H1 (cell line): ENCODE results near the gene FXYD3. TPM values are rescaled to one million over a fixed set of nuclear protein-coding genes. Genes with fewer than 3 reads are reported as not detected.

Source experiments
- CTCF ChIA-PET: fragments of 300-600 bp; sonication (Branson Sonifier 250); formaldehyde crosslinking; loops from one replicate; lab custom pipeline; 2021; ENCODE audit not compliant: partially characterized antibody; lab: Charles Lee
- POLR2A ChIA-PET: fragments of 300-600 bp; sonication (Branson Sonifier 250); formaldehyde crosslinking; loops from one replicate; lab custom pipeline; 2021; ENCODE audit warnings: inconsistent platforms; ENCODE audit not compliant: partially characterized antibody; lab: Charles Lee
- DNase-seq, 2 experiments: peaks; one replicate each; pipeline versions ENCODE4 v3.0.0 to v3.0.0-alpha.2; 2010 to 2022; ENCODE audit warnings: low spot score in 2 of 2, low read depth in 1 of 2, mixed read lengths in 1 of 2
- FAIRE-seq: peaks from 2 replicates; lab custom pipeline; 2011; peaks lifted over from hg19 to GRCh38; lab: Jason Lieb, UNC
- H2AFZ ChIP-seq: 2 replicates; pipeline ENCODE4 v1.8.1; 2012; ENCODE audit warnings: low read length, inconsistent platforms
- H2AK5ac ChIP-seq: 2 replicates; pipeline ENCODE4 v1.6.1; 2013; ENCODE audit warnings: low read depth, low read length
- H2BK120ac ChIP-seq: replicated peaks from 2 replicates; pipeline ENCODE3; 2013; ENCODE audit warnings: low read depth, low read length, inconsistent platforms
- H2BK12ac ChIP-seq: 2 replicates; pipeline ENCODE4 v1.6.1; 2013; ENCODE audit warnings: low read depth, low read length
- H2BK15ac ChIP-seq: 2 replicates; pipeline ENCODE4 v1.6.1; 2013; ENCODE audit warnings: low read length
- H2BK20ac ChIP-seq: 2 replicates; pipeline ENCODE4 v1.6.1; 2013; ENCODE audit warnings: low read length
- H2BK5ac ChIP-seq: 2 replicates; pipeline ENCODE4 v1.6.1; 2013; ENCODE audit warnings: low read depth, low read length
- H3K14ac ChIP-seq: 2 replicates; pipeline ENCODE4 v1.6.1; 2013; ENCODE audit warnings: inconsistent platforms; ENCODE audit not compliant: insufficient read length
- H3K18ac ChIP-seq: 2 replicates; pipeline ENCODE4 v1.6.1; 2013; ENCODE audit warnings: low read length; ENCODE audit errors: extremely low read depth
- H3K23ac ChIP-seq: 2 replicates; pipeline ENCODE4 v1.6.1; 2013; ENCODE audit warnings: inconsistent platforms; ENCODE audit not compliant: insufficient read length
- H3K23me2 ChIP-seq: 2 replicates; pipeline ENCODE4 v1.6.1; 2013; ENCODE audit warnings: low read depth, low read length
- H3K27ac ChIP-seq: 2 replicates; pipeline ENCODE4 v1.6.1; 2011; ENCODE audit warnings: low read depth, low read length, inconsistent platforms
- H3K27me3 ChIP-seq, 4 experiments: replicated peaks in 1 of 4; 1 replicate in 1 of 4; 2 replicates in 3 of 4; pipeline versions ENCODE4 v1.6.1 to v1.8.1; 2011 to 2013; ENCODE audit warnings: low read length in 3 of 4, mild to moderate bottlenecking in 3 of 4, inconsistent platforms in 2 of 4, mixed read lengths in 2 of 4, moderate library complexity in 1 of 4; ENCODE audit not compliant: control insufficient read depth in 3 of 4, insufficient read depth in 3 of 4; ENCODE audit errors: extremely low read depth in 1 of 4
- H3K36me3 ChIP-seq, 4 experiments: 2 replicates each; pipeline versions ENCODE4 v1.6.1 to v1.8.1; 2011 to 2013; ENCODE audit warnings: mild to moderate bottlenecking in 4 of 4, low read length in 3 of 4, moderate library complexity in 2 of 4, control low read depth in 1 of 4, inconsistent platforms in 1 of 4; ENCODE audit not compliant: insufficient read depth in 4 of 4, control insufficient read depth in 2 of 4
- H3K4ac ChIP-seq: replicated peaks from 2 replicates; pipeline ENCODE3; 2013; ENCODE audit warnings: low read length, low read depth, mixed read lengths, inconsistent platforms; ENCODE audit not compliant: insufficient read length
- H3K4me1 ChIP-seq, 4 experiments: replicated peaks in 1 of 4; 1 replicate in 1 of 4; 2 replicates in 3 of 4; pipeline versions ENCODE4 v1.6.1 to v1.8.1; 2011 to 2013; ENCODE audit warnings: low read length in 3 of 4, inconsistent platforms in 2 of 4, mixed read lengths in 1 of 4; ENCODE audit not compliant: insufficient read depth in 4 of 4, control insufficient read depth in 3 of 4
- H3K4me2 ChIP-seq, 2 experiments: 2 replicates each; pipeline versions ENCODE4 v1.6.1 to v1.8.1; 2011 to 2013; ENCODE audit warnings: low read depth in 2 of 2, low read length in 2 of 2, control low read depth in 1 of 2, inconsistent platforms in 1 of 2, mild to moderate bottlenecking in 1 of 2; ENCODE audit not compliant: insufficient read depth in 1 of 2
- H3K4me3 ChIP-seq, 4 experiments: fragments of 200-600, 300-600 bp in 1 of 4; sonication (generic), shearing (Covaris generic), sonication (Bioruptor Twin) in 1 of 4; 2 replicates each; pipeline versions ENCODE4 v1.5.1 to v1.8.1; 2011 to 2016; ENCODE audit warnings: low read length in 4 of 4, low read depth in 3 of 4, control low read depth in 2 of 4, inconsistent platforms in 2 of 4, mild to moderate bottlenecking in 2 of 4, mixed read lengths in 1 of 4, moderate library complexity in 1 of 4; ENCODE audit not compliant: insufficient read depth in 2 of 4; ENCODE audit errors: extremely low read depth in 1 of 4
- H3K56ac ChIP-seq: replicated peaks from 2 replicates; pipeline ENCODE3; 2013; ENCODE audit warnings: low read depth, mild to moderate bottlenecking, mixed read lengths, low read length, inconsistent platforms; ENCODE audit not compliant: insufficient read length
- H3K79me1 ChIP-seq: 2 replicates; pipeline ENCODE4 v1.6.1; 2013; ENCODE audit warnings: low read depth, low read length, control low read depth
- H3K79me2 ChIP-seq, 2 experiments: 2 replicates each; pipeline versions ENCODE4 v1.6.1 to v1.8.1; 2012 to 2013; ENCODE audit warnings: low read length in 2 of 2, mild to moderate bottlenecking in 2 of 2, inconsistent platforms in 1 of 2; ENCODE audit not compliant: insufficient read depth in 2 of 2, control insufficient read depth in 1 of 2
- H3K9ac ChIP-seq, 4 experiments: replicated peaks in 1 of 4; 1 replicate in 1 of 4; 2 replicates in 3 of 4; pipeline versions ENCODE4 v1.6.1 to v1.8.1; 2011 to 2013; ENCODE audit warnings: low read depth in 3 of 4, low read length in 3 of 4, control low read depth in 2 of 4, mild to moderate bottlenecking in 2 of 4, moderate library complexity in 2 of 4, inconsistent platforms in 1 of 4; ENCODE audit errors: extremely low read depth in 1 of 4
- H3K9me3 ChIP-seq, 2 experiments: 2 replicates each; pipeline versions ENCODE4 v1.6.1 to v1.8.1; 2012 to 2013; ENCODE audit warnings: mild to moderate bottlenecking in 2 of 2, moderate library complexity in 2 of 2, control low read depth in 1 of 2, inconsistent platforms in 1 of 2, low read depth in 1 of 2, low read length in 1 of 2, mixed read lengths in 1 of 2; ENCODE audit not compliant: insufficient read depth in 2 of 2
- H4K20me1 ChIP-seq, 2 experiments: replicated peaks in 1 of 2; 2 replicates each; pipeline versions ENCODE3 to v1.8.1; 2011 to 2013; ENCODE audit warnings: inconsistent platforms in 2 of 2, low read length in 2 of 2, mild to moderate bottlenecking in 1 of 2; ENCODE audit not compliant: insufficient read depth in 2 of 2, control insufficient read depth in 1 of 2
- H4K5ac ChIP-seq: 2 replicates; pipeline ENCODE4 v1.6.1; 2013; ENCODE audit warnings: low read length, low read depth, mixed read lengths, inconsistent platforms; ENCODE audit not compliant: insufficient read length
- H4K8ac ChIP-seq: 2 replicates; pipeline ENCODE4 v1.8.0; 2013; ENCODE audit warnings: mild to moderate bottlenecking, moderate library complexity, low read length, inconsistent platforms; ENCODE audit not compliant: insufficient read depth; ENCODE audit errors: extremely low read depth
- H4K91ac ChIP-seq: replicated peaks from 2 replicates; pipeline ENCODE3; 2013; ENCODE audit warnings: low read length, mixed read lengths, inconsistent platforms; ENCODE audit not compliant: insufficient read length
- JUN ChIP-seq: IDR thresholded peaks from 2 replicates; pipeline ENCODE4 v1.6.1; 2011; ENCODE audit warnings: low read depth, mild to moderate bottlenecking, improper control_type of control experiment, low read length
- WGBS, 2 experiments: shearing (Covaris generic) in 1 of 2; methylation state at CpG; one replicate each; pipeline versions ENCODE4 v1.1.6 to v1.1.7; 2013 to 2015; ENCODE audit warnings: low lambda C conversion rate in 2 of 2, mixed read lengths in 2 of 2, inconsistent platforms in 1 of 2, low coverage in 1 of 2, missing lambda C conversion rate in 1 of 2; ENCODE audit not compliant: insufficient replicate concordance in 2 of 2, insufficient coverage in 1 of 2, insufficient read length in 1 of 2; ENCODE audit errors: extremely low coverage in 1 of 2, missing lambda C conversion rate in 1 of 2; 5-methylcytosine and 5-hydroxymethylcytosine counted together
- polyA plus RNA-seq, 7 experiments: library from polyadenylated mRNA; depleted of rRNA in 3 of 7; stranded (reverse) in 5 of 7; unstranded in 2 of 7; fragments of >200 nt in 5 of 7; fragments of 200-250 nt in 2 of 7; gene quantifications; 1 replicate in 5 of 7; 2 replicates in 1 of 7; 4 replicates in 1 of 7; pipeline versions ENCODE4 v1.2.1 to v1.2.3, GENCODE V29; 2011 to 2013; ENCODE audit warnings: missing spikeins in 2 of 7, mixed read lengths in 2 of 7
- total RNA-seq: library from RNA; stranded (reverse); fragmentation: NEBNext Ultra II Directional; extraction: Animal tissue kit (Norgen Biotek cat#: 25700); gene quantifications from 2 replicates; pipeline ENCODE4 v1.2.1, GENCODE V29; 2021

The FXYD3 gene
- total and polyA plus RNA-seq, 2 of the 8 experiments (the other 6 are each of a cell fraction or from before 2014, with no cell fraction given): 0.33 TPM; not detected in 1

DNA sequence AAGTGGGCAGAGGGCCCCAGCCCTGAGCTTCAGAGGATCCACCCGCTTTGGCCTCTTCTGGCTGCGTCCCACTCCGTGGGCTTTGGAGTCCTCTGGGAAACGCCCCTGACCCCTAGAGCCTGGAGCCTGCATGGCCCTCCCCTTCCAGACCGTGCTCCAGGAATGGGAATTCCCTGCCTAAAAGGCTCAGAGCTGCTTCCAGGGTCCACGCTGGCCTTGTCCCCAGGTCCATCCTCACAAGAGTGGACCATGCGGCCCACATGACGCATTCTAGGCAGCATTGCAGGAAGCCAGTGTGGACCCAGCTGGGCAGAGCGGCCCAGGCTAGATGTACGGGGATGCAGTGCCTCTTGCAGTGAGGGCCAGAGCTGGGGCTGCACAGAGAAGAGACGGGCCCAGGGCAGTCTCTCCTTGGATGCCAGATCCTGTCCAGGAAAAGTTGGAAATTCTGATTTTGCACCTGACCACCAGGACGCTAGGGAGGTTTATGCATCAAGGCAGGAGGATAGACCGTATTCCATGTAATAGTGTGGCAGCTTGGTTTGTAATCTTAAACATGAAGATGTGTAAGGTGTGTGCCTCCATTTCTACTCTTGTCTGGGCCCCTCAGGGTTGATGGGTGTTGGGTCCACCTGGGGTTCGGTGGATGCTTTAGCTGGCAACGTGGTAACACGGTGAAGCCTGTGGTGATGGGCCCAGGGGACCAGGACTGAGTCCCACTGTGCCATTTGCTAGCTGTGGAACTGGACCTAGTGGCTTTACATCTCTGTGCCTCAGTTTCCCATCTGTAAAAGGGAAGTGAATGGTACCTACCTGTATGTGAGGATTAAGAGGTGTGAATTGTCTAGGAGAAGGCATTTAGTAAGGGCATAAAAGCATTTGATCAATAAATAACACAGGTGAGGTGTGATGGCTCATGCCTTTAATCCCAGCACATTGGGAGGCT, 14.8 kb upstream of the FXYD3 start:
- Histone ChIP-seq H3K27ac (no peak overlapping the region), H3K4me3 (no peak overlapping the region), H2BK120ac (no peak overlapping the region), H4K20me1 (peaks cover 0 to 7% of the 10 kb centered on the region in 2 experiments), H3K23ac (no peak overlapping the region), H3K79me2 (no peaks in the 10 kb centered on the region), H2BK15ac (no peak overlapping the region; the same call in 1 of the 2 replicates), H3K18ac (no peak overlapping the region), H2BK20ac (no peak overlapping the region), H2BK12ac (no peak overlapping the region), H3K4me1 (peaks cover 0 to 3% (median 1%) of the 10 kb centered on the region in 4 experiments; a peak in 3 of 7 replicates), H3K4me2 (no peak overlapping the region), H3K9ac (no peak overlapping the region), H3K4ac (no peak overlapping the region), H3K27me3 (no peaks in the 10 kb centered on the region), H4K8ac (peak overlapping the region; percentile 35; the same call in 1 of the 2 replicates), H2AFZ (no peak overlapping the region), H2BK5ac (no peak overlapping the region; the same call in 1 of the 2 replicates), H3K79me1 (no peaks in the 10 kb centered on the region), H4K91ac (peak overlapping the region; percentile 22), H3K23me2 (peaks cover 7% of the 10 kb centered on the region; the same call in 1 of the 2 replicates), H3K36me3 (no peaks in the 10 kb centered on the region), H2AK5ac (peak overlapping the region; percentile 4; the same call in 1 of the 2 replicates), H3K56ac (no peak overlapping the region), H3K9me3 (no peaks in the 10 kb centered on the region), H3K14ac (no peak overlapping the region), H4K5ac (no peak overlapping the region)
- FAIRE-seq (no peak), DNase-seq (no peak)
- ChIA-PET CTCF (interaction anchor here (1.0 to 3.4 kb wide), 13 partner anchors 10 to 116 kb away, joined by 3 to 19 read pairs (median 6); partner anchors contain the start of gene LGI4), POLR2A (interaction anchor here (0.6 to 1.7 kb wide), 7 partner anchors 10 to 183 kb away, joined by 3 to 6 read pairs (median 4); partner anchors contain the start of gene LGI4)
- WGBS, 2 experiments: 81% methylated on average over 16 of the region's 16 CpGs; no CpG with 5 or more reads in 1 of the 2 experiments
- no peak for TF ChIP-seq JUN
